ENCODE data around the gene NAPA.

DNA sequence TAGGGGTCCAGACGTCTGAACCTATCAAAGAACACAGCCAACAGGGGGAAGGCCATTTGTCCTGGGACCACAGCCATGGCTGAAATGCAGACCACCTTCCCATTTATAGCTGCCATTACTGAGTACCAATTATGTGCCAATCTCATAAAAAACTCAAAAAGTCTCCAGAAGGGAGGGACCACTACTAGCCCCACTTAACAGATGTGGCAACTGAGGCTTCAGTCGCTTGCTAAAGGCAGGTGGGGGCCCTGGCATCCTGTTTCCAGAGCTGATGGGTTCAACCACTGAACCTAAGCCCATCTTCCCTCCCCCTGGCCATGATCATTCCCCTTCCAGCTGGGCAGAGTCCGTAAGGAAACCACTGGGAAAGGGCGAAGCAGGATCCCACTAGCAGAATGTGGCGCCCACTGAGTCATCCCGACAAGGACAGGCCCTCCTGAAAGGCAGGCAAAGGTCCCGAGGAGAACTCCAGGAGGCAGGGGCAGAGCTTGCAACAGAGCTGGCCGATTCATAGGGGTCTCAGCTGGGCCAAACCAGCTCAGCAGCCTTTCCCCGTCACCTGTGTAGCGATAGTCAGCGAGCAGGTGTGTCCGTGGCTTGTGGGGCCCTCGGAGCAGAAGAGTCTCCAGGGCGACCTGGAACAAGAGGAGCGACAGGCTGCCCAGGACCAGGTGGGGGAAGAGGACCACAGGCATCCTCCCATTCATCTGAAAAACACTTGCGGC lies 14.3 kb upstream of the NAPA start:
- TF ChIP-seq, protein P1, sequence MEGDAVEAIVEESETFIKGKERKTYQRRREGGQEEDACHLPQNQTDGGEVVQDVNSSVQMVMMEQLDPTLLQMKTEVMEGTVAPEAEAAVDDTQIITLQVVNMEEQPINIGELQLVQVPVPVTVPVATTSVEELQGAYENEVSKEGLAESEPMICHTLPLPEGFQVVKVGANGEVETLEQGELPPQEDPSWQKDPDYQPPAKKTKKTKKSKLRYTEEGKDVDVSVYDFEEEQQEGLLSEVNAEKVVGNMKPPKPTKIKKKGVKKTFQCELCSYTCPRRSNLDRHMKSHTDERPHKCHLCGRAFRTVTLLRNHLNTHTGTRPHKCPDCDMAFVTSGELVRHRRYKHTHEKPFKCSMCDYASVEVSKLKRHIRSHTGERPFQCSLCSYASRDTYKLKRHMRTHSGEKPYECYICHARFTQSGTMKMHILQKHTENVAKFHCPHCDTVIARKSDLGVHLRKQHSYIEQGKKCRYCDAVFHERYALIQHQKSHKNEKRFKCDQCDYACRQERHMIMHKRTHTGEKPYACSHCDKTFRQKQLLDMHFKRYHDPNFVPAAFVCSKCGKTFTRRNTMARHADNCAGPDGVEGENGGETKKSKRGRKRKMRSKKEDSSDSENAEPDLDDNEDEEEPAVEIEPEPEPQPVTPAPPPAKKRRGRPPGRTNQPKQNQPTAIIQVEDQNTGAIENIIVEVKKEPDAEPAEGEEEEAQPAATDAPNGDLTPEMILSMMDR (IDR thresholded peaks at IDR 0.05): no peak
- TF ChIP-seq POLR2A (IDR thresholded peaks at IDR 0.05): no peak

Data from uterus (tissue), 2 donors.